IPS-18c (cell line): ENCODE data around the gene TPM3.
"Not testable (repeated sequence)": the region's sequence is repeated elsewhere in the genome, so short reads cannot be mapped to it uniquely, and the experiment has no call there.

Experiments
- H3K4me3 ChIP-seq: 2 replicates; pipeline ENCODE4 v1.7.0; 2013; ENCODE audit warnings: low read depth, mild to moderate bottlenecking, low read length, moderate library complexity; ENCODE audit not compliant: insufficient read depth
- H3K9me3 ChIP-seq: one replicate; pipeline ENCODE4 v1.6.1; 2013; ENCODE audit warnings: mild to moderate bottlenecking, low read length, moderate library complexity; ENCODE audit not compliant: control insufficient read depth, insufficient read depth

TPM3 gene

DNA sequence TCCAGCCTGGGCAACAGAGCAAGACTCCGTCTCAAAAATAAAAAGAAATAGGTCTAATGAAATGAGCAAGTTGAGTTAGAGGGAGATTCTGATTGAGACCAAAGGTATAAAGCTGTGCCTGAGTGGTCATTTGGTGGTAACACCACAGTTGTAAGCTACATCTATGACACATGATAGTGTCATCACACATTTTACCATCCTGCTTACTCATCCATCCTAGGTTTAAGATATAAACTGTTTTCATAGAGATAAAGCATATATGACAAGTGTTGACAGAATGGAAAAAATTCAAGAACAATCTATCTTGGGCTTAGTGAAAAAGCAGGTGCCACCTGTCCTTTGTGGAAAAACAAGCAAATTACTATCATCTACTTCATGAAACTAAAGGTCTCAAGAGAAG, 21.4 kb upstream of the TPM3 start:
- H3K4me3 ChIP-seq: no peak overlapping the region
- H3K9me3 ChIP-seq: no peaks in the 10 kb centered on the region

DNA sequence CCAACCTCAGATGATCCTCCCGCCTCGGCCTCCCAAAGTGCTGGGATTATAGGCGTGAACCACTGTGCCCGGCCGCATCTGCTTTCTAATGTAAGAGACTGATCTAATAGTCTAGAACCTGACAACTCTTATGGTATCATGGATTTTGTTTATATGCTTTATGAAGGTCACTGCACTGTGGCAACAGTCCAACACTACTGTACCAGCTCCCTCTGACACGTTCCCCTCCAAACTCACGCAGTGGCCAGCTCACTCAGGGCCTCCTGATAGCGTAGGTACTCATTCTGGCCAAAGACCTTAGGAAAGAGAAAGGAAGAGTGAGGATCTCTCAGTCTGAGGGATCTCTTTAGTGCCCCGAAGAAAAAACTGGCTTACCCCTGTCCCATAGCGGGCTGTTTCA, 20.2 kb upstream of the TPM3 start:
- Histone ChIP-seq H3K4me3 (no peak overlapping the region), H3K9me3 (no peaks in the 10 kb centered on the region)

DNA sequence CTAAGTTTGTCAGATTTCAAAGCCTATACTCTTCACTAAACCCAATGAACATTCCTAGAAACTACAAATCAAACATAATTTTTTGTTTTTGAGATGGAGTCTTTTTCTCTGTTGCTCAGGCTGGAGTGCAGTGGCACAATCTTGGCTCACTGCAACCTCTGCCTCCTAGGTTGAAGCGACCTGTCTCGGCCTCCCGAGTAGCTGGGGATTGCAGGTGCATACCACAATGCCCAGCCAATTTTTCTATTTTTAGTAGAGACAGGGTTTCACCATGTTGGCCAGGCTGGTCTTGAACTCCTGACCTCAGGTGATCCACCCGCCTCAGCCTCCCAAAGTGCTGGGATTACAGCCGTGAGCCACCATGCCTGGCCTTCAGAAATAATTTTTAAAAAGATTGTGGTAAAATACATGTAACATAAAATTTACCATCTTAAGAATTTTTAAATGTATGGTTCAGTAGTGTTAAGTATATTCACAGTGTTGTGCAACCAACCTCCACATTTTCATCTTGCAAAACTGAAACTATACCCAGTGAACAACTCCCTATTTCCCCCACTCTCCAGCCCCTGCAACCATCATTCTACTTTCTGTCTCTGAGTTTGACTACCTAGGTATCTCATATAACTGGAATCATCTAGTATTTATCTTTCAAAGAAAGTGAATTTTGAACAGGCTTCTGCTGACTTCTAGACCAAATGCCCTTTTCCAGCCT, 16.9 kb upstream of the TPM3 start:
- Histone ChIP-seq H3K4me3 (no peak overlapping the region), H3K9me3 (no peaks in the 10 kb centered on the region)

DNA sequence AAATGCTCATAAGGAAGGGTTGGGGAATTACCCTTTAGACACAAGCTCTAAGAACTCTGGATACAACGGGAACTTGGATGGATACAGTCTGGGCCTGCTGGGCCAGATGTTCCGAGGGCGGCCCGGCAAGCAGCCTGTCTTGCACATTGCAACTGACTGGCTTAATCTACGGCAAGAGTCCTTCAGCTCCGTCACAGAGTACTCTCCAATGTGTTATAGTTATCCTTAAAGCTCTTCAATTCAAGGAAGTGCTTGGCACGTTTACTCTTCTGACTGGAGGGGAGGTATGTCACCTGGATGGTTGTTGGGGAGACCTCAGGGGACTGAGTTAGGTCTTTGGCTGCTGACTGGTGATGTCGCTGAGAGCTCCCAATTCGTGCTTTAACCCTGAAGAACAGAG, 15.4 kb upstream of the TPM3 start:
- Histone ChIP-seq H3K9me3 (no peaks in the 10 kb centered on the region), H3K4me3 (no peak overlapping the region)

DNA sequence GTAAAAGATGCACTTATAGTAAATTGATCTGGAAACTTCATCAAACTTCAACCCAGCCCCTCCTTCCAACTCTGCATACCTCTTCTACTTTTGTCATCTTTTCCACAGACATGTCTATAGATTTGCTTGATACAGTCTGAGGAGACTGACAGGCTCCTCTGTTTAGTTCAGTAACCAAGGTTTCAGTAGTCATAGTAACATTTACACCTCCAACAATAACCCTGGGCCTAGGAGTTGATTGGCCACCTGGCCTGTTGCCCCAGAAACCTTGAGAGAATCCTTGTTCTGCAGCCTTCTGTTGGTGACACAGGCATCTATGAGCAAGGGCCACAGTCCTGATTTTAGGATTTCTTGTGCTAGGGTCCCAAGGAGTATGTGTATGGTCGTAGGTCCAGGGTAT, 14.3 kb upstream of the TPM3 start, which contains the start of gene CFAP141:
TSS of gene CFAP141 (minus strand) at position 138 of the 400 bp plus-strand sequence. CDS start at position 112, 26 bp downstream.
- no peaks in the 10 kb centered on the region for H3K9me3 ChIP-seq
- no peak within 1 kb of the TSS for H3K4me3 ChIP-seq

DNA sequence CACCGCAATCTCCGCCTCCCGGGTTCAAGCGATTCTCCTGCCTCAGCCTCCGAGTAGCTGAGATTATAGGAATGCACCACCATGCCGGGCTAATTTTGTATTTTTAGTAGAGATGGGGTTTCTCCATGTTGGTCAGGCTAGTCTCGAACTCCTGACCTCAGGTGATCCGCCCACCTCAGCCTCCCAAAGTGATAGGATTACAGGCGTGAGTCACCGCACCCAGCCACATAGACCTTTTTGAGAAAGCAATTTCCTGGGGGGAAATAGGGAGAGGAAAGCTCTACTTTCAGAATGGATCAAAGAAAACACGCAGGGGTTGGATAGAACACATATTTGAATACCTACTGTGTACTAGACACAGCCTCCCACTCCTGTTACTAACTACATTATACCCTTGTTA, 13.9 kb upstream of the TPM3 start:
- not testable (repeated sequence) for H3K9me3 ChIP-seq, H3K4me3 ChIP-seq

DNA sequence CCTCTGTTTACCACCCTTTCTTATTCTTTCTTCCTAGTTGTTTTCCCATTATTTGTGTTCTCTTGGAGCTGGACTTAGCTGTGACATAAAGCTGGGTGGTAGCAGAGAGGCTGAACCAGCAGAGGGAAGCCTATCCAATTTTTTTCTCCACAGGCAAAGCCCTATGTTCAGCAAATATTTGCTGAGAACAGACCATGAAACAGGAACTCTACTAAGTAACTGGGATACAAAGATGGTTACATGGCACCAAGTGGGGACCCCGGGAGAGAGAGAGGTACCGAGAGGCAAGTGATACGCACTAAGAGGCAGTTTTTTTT, 7.6 kb upstream of the TPM3 start:
- Histone ChIP-seq H3K4me3 (no peak overlapping the region), H3K9me3 (no peaks in the 10 kb centered on the region)

DNA sequence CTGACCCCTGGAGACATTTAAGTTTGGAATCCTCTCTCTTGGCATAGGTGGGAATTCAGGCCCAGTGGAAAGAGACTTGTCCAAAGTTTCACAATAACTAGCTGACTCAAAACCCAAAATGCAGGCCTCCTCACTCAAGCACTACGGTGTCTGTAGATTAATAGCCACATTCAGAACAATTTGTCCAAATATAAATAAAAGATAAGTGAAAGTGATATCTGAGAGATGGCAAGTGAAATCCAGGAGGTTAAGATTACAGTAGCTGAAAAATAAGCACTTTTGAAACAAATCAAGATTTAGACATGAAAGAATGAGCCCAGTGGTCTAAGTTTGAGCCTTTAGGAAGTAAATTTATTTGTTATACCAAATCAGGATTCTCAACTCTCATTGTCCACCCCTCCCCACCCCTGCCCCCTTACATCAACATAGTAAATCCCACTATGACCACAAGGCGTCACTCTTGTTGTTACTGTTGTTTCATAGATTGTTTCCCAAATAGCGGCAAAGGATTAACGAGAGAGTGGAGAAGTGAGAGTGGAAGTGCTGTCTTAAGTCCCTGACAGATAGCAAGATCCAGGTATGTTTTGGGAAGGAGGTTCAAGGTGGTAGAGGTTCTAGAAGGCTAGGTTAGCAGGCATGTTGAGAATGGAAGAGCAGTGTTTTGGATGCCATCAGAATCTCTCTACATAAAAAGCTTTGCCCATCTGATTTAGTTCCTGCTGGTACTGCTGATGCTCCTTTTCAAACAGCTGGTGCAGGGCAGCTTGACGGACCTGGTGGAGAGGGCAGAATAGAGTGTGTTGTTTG, 7.1 kb upstream of the TPM3 start:
- H3K4me3 ChIP-seq: no peak overlapping the region
- H3K9me3 ChIP-seq: no peaks in the 10 kb centered on the region

DNA sequence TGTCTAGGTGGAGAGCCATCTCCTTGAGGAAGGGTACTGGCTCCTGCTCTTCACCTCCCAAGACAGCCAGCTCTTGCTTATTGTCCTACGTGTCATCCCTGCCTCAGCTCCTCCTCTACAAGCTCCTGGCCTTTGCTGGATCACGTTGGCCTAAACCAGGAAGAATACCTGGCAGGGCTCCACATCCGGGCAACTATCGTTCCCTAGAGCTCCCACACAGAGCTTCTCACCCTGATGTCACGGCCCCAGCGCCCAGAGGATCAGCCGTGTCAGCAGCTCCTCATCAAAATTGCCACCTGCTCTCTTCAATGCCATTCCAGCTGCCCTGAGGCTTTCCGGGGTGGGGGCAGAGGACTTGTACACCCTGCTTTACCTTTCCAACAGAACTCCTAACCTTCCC, 1.9 kb upstream of the TPM3 start:
- H3K4me3 ChIP-seq: no peak overlapping the region
- H3K9me3 ChIP-seq: no peaks in the 10 kb centered on the region

DNA sequence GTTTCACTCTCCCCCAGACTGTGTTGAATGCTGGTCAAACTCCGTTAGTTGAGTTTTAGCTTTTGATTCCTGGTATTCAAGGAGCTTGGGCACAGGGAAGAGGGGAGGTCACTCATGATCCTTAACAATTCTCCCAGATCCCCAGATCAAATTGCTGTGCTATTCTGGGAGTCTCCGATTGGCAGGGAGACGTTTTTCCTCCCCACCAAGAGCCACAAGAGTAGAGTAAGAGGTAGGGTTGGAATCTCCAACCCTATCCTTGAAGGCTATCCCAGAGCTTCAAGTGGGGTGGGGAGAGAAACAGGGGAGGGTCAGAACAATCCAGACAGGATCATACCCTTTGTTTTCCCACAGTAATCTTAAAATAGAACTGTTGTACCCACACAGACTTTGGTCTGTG, 576 bp upstream of the TPM3 start:
- Histone ChIP-seq H3K4me3 (no peak overlapping the region), H3K9me3 (no peaks in the 10 kb centered on the region)

DNA sequence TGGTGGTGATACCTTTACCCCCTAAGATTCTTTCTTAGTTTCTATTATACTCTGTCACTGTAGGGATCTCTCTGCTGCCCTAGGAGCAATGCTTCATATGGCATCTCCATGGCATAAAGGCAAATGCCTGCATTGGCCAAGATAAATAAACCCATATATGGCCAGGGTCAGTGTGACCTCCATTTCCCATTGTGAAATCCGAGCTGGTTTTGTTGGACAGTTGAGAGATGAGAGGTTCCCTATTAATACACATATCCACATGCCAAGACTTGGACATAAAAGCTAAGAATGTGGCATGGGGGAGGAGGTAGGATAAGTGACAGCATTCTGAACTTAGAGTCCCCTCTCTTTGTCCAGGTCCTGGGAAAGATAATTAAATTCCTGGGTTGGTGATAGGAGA, 1.4 kb downstream of the TPM3 start:
- Histone ChIP-seq H3K4me3 (no peak overlapping the region), H3K9me3 (no peaks in the 10 kb centered on the region)

DNA sequence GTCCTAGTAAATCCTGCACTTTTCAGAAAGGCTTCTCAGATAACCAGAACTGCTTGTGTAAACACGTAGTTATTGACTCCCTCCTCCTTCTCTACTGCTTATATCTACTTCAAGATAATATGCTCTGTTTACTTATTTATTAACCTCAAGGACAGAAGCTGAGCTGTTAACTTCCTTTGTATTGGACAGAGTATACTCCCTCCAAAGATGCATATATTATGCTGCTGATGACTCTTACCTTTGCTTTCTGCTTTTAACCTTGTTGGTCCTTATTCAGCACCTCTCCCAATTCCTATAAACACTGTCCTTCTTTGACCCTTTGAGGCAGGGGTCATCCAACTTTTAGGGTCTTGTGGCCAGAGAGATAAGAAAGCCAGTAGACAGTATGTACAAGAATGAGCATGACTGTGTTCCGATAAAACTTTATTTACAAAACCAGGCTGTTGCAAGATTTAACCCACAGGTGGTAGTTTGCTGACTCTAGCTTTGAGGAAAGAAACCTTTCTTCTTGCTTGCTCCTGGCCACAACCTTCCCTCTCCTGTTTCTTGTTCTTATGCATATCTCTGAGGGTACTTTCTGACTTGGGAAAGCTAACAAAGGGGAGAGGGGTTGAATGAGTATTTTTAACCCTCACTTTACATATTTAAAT, 4.9 kb downstream of the TPM3 start:
- Histone ChIP-seq H3K4me3 (no peak overlapping the region; the same call in 1 of the 2 replicates), H3K9me3 (no peaks in the 10 kb centered on the region)

DNA sequence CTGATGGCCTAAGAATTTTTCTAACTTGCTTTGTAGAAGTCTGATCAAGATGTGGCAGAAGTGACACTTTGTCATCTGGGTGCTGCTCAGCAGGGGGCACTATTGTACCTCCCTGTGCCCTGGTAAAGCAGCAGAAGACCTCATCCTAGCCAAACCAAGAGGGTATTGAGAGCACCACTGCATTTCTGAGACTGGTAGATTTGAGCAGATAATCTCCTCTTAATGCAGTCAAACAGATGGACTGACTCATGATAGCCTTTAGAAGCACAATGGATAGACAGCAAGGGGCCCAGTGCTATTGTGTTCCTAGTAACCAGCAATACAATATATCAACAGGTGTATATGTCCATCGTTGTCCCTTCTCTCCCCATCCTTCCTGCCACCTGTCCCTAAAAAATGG, 5.7 kb downstream of the TPM3 start:
- Histone ChIP-seq H3K4me3 (no peak overlapping the region), H3K9me3 (no peaks in the 10 kb centered on the region)

DNA sequence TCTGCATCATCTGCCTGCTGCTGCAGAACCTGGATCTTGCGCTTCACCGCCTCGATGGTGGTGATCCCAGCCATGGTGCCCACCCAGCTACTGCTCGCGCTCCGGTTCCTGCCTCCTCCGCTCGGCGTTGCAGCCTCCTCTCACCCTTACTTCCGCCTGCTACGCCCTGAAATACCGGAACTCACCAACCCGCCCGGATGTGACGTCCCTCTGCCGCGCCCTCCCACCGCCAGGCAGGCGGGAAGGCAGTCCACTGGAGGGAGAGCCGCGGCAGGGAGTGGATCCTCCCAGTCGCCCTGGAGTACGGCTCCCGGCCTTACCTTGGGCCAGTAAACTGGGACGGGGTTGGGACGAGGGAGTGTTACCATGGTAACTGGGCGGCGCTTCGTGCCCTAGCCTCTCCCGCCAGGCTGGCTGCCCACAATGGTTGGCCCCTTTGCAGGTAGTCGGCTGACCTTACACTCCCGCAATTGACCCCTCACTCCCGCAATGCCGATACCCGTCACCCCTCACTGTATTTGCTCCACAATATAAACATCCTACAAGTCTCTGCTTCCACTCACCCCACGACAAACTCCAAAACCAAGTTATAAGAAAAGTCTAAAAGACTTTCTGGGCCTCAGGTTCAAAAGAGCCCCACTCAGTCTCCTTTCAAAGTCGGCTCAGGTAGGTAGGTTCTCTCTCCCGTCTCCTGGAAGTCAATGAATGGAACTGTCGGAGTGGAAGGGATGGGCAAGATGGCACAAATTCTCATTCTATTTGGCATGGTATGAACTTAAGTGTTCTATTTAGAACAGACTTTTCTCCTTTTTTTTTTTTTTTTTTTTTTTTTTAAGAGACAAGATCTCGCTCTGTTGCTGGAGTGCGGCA, 8.6 kb downstream of the TPM3 start:
- H3K9me3 ChIP-seq: no peaks in the 10 kb centered on the region
- H3K4me3 ChIP-seq: peak overlapping the region; percentile 79

DNA sequence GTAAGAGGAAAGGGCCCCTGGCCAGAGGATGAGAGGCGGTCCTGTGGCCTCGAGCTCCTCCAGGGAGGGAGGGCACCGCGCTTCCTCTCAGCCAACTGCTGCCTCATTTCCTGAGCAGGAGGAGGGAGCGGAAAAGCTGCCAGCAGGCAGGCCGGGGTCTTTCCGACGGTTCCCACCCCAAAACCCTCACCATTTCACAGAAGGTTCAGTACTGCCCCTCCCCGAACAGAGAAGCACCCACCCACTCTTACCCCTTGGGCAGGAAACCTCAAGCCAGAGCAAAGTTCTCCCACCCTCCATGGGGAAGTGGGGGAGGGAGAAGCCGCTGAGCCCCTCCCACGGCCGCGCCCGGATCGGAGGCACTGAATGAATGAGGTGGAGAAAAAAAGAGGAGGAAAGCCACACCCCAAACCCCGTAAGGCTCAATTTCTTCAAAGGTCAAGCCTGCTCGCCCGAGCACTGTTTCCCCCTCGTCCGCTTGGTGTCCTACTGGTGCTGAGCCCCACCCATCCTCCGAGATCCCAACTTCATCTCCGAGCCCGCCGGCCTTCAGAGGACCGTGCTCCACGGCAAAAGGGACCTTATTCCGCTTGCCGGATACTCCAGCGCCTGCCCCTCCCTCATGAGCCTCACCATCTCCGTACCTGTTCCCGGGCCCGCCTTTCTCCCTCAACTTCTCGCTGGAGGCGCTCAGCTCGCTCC, 9.4 kb downstream of the TPM3 start:
- Histone ChIP-seq H3K4me3 (peak overlapping the region; percentile 79), H3K9me3 (no peaks in the 10 kb centered on the region)

DNA sequence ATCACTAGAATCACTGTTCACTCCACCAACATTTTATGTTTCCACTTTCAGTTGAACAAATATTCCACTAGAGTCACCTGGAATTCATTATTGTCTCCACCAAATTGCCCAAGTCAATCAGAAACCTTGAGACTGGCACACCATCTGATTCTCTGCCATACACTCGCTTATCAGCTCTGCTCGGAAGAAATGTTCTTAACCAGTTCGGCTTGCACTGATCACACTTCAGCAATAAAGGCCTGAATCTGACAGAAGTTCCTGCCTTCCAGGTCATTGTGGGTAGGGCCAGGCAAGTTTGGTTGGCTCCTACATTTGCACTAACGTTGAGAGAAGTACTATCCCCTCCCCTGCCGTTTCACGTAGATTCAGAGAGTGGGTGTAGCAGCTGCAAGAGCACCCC, 10.0 kb downstream of the TPM3 start:
- H3K4me3 ChIP-seq: peak overlapping the region; percentile 79
- no peaks in the 10 kb centered on the region for H3K9me3 ChIP-seq
